PFSK-1 (cell line): ENCODE data around the gene SH3BGRL2.

Source experiments
- POLR2AphosphoS5 ChIP-seq: IDR thresholded peaks from 2 replicates; pipeline ENCODE4 v1.6.1; 2012; ENCODE audit warnings: low read depth, mild to moderate bottlenecking, control low read depth, low read length, moderate library complexity
- TF ChIP-seq, protein P1 (sequence below), 2 experiments: IDR thresholded peaks; 2 replicates each; pipeline versions ENCODE4 v1.6.1 to v1.8.0; 2011 to 2012; ENCODE audit warnings: low read depth in 2 of 2, low read length in 2 of 2, control low read depth in 1 of 2, inconsistent platforms in 1 of 2, mild to moderate bottlenecking in 1 of 2, moderate library complexity in 1 of 2; ENCODE audit not compliant: insufficient read depth in 1 of 2

DNA sequence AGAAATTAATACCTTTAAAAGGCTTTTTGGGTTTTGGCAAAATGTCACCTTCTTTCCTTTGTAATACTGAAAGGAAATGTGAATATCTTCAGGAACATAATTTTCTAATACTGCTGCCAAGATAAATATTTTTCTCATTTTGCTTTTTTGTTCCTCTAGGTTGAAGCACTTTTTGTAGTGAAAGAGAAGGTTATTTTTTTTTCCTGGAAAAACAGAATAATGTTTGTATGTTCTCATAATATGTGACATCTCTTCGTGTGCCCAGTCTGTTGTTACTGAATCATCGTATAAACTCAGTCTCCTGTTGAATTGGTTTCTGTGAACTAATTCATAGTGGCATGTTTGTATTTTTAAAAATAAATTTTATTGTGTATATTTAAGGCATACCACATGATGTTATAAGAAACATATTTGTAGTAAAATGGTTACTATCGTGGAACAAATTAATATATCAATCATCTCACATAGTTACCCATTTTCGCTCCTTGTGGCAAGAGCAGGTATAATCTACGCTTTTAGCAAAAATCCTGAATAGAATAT, 74.4 kb downstream of the SH3BGRL2 start:
- TF ChIP-seq, protein P1, sequence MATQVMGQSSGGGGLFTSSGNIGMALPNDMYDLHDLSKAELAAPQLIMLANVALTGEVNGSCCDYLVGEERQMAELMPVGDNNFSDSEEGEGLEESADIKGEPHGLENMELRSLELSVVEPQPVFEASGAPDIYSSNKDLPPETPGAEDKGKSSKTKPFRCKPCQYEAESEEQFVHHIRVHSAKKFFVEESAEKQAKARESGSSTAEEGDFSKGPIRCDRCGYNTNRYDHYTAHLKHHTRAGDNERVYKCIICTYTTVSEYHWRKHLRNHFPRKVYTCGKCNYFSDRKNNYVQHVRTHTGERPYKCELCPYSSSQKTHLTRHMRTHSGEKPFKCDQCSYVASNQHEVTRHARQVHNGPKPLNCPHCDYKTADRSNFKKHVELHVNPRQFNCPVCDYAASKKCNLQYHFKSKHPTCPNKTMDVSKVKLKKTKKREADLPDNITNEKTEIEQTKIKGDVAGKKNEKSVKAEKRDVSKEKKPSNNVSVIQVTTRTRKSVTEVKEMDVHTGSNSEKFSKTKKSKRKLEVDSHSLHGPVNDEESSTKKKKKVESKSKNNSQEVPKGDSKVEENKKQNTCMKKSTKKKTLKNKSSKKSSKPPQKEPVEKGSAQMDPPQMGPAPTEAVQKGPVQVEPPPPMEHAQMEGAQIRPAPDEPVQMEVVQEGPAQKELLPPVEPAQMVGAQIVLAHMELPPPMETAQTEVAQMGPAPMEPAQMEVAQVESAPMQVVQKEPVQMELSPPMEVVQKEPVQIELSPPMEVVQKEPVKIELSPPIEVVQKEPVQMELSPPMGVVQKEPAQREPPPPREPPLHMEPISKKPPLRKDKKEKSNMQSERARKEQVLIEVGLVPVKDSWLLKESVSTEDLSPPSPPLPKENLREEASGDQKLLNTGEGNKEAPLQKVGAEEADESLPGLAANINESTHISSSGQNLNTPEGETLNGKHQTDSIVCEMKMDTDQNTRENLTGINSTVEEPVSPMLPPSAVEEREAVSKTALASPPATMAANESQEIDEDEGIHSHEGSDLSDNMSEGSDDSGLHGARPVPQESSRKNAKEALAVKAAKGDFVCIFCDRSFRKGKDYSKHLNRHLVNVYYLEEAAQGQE (IDR thresholded peaks at IDR 0.05; ENCODE audit: insufficient read depth in 1 of 2, low read depth in 2 of 2, low read length in 2 of 2) = no peak
- TF ChIP-seq POLR2AphosphoS5 = no peak
